Measurements from ENCODE around the gene PLAA.

GRCh38 chr9:26928902-26929495 is 18.0 kb downstream of the PLAA start:
- TF ChIP-seq GATA2 (IDR thresholded peaks at IDR 0.05; ENCODE audit: low read depth, low read length) (no peak), GATA3 (IDR thresholded peaks at IDR 0.05; ENCODE audit: low read depth, low read length) (no peak)
